ENCODE measurements around the gene RAB27A. TPM values are rescaled to one million over a fixed set of nuclear protein-coding genes. Genes with fewer than 3 reads are reported as not detected.

RAB27A gene
- total and polyA plus RNA-seq, 2 of the 13 experiments (the other 11 are each of a cell fraction or from before 2014, with no cell fraction given): 3.4 to 8.1 TPM

DNA sequence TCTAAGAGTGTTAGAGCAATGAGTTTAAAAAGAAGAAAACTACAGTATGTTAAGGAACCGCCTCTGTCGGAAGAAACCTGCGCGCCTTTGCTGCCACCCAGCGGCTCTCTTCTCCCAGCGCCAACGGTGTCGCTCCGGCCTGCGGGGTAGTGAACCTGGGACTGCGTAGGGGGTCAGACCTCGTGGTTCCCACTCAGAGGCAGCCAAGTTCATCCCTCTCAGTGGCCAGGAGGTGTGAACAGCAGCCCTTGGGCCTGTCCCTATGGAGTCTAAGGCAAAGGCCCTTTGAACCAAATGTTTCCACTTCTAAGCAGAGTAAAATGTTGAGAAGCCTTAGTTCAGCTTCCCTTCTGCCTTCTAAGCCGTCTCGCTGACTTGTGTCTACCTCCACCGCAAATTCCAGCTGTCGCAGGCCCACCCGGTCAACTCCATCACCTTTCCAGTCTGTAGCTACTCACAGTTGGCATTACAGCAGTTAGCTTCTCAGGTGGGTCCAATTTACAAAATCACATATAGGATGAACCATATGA lies 980 bp upstream of the RAB27A start (continued):
- TF ChIP-seq KDM6A (CRISPR knock-in tag; IDR thresholded peaks at IDR 0.05; ENCODE audit: low read depth): no peak
- TF ChIP-seq, protein P1, sequence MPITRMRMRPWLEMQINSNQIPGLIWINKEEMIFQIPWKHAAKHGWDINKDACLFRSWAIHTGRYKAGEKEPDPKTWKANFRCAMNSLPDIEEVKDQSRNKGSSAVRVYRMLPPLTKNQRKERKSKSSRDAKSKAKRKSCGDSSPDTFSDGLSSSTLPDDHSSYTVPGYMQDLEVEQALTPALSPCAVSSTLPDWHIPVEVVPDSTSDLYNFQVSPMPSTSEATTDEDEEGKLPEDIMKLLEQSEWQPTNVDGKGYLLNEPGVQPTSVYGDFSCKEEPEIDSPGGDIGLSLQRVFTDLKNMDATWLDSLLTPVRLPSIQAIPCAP (CRISPR knock-in tag; IDR thresholded peaks at IDR 0.05; ENCODE audit: low read depth): no peak
- no peak for TF ChIP-seq GLI4 (CRISPR knock-in tag; IDR thresholded peaks at IDR 0.05; ENCODE audit: borderline replicate concordance)
- no peak for TF ChIP-seq ZNF674 (CRISPR knock-in tag; IDR thresholded peaks at IDR 0.05; ENCODE audit: low read depth)
- no peak for TF ChIP-seq PAF1 (CRISPR knock-in tag; IDR thresholded peaks at IDR 0.05)
- TF ChIP-seq SIX1 (CRISPR knock-in tag; IDR thresholded peaks at IDR 0.05; ENCODE audit: borderline replicate concordance): no peak
- TF ChIP-seq, protein P2, sequence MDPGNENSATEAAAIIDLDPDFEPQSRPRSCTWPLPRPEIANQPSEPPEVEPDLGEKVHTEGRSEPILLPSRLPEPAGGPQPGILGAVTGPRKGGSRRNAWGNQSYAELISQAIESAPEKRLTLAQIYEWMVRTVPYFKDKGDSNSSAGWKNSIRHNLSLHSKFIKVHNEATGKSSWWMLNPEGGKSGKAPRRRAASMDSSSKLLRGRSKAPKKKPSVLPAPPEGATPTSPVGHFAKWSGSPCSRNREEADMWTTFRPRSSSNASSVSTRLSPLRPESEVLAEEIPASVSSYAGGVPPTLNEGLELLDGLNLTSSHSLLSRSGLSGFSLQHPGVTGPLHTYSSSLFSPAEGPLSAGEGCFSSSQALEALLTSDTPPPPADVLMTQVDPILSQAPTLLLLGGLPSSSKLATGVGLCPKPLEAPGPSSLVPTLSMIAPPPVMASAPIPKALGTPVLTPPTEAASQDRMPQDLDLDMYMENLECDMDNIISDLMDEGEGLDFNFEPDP (CRISPR knock-in tag; conservative IDR thresholded peaks at IDR 0.05): no peak
- peak; percentile 58; the same call in 1 of the 2 replicates for TF ChIP-seq HDAC2 (CRISPR knock-in tag; IDR thresholded peaks at IDR 0.05)
- no peak for TF ChIP-seq ZNF24 (IDR thresholded peaks at IDR 0.05)
- no peak for TF ChIP-seq FOXM1 (CRISPR knock-in tag; IDR thresholded peaks at IDR 0.05)
- TF ChIP-seq ZC3H4 (CRISPR knock-in tag; IDR thresholded peaks at IDR 0.05; ENCODE audit: borderline replicate concordance): no peak
- no peak for TF ChIP-seq ZNF292 (CRISPR knock-in tag; IDR thresholded peaks at IDR 0.05; ENCODE audit: borderline replicate concordance, low read depth)
- TF ChIP-seq ZFP82 (CRISPR knock-in tag; IDR thresholded peaks at IDR 0.05; ENCODE audit: borderline replicate concordance): no peak
- TF ChIP-seq ZNF251 (CRISPR knock-in tag; IDR thresholded peaks at IDR 0.05): no peak
- peak; percentile 72 for TF ChIP-seq XRCC5 (optimal IDR thresholded peaks at IDR 0.05; ENCODE audit: low read length)
- TF ChIP-seq ZNF766 (CRISPR knock-in tag; IDR thresholded peaks at IDR 0.05; ENCODE audit: borderline replicate concordance): no peak
- TF ChIP-seq, protein P3, sequence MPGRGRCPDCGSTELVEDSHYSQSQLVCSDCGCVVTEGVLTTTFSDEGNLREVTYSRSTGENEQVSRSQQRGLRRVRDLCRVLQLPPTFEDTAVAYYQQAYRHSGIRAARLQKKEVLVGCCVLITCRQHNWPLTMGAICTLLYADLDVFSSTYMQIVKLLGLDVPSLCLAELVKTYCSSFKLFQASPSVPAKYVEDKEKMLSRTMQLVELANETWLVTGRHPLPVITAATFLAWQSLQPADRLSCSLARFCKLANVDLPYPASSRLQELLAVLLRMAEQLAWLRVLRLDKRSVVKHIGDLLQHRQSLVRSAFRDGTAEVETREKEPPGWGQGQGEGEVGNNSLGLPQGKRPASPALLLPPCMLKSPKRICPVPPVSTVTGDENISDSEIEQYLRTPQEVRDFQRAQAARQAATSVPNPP (CRISPR knock-in tag; IDR thresholded peaks at IDR 0.05): no peak
- TF ChIP-seq, protein P4, sequence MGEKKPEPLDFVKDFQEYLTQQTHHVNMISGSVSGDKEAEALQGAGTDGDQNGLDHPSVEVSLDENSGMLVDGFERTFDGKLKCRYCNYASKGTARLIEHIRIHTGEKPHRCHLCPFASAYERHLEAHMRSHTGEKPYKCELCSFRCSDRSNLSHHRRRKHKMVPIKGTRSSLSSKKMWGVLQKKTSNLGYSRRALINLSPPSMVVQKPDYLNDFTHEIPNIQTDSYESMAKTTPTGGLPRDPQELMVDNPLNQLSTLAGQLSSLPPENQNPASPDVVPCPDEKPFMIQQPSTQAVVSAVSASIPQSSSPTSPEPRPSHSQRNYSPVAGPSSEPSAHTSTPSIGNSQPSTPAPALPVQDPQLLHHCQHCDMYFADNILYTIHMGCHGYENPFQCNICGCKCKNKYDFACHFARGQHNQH (CRISPR knock-in tag; IDR thresholded peaks at IDR 0.05): 0 out of 2 replicates have a peak, but pooled peaks have one; percentile 26
- 0 out of 2 replicates have a peak, but pooled peaks have one; percentile 30 for TF ChIP-seq GATAD2A (CRISPR knock-in tag; IDR thresholded peaks at IDR 0.05)
- no peak for TF ChIP-seq ZNF75D (CRISPR knock-in tag; IDR thresholded peaks at IDR 0.05; ENCODE audit: borderline replicate concordance)
- no peak for TF ChIP-seq ZNF713 (CRISPR knock-in tag; IDR thresholded peaks at IDR 0.05)
- no peak for TF ChIP-seq NCOR1 (IDR thresholded peaks at IDR 0.05; ENCODE audit: borderline replicate concordance, low read length)
- TF ChIP-seq KMT2A (CRISPR knock-in tag; IDR thresholded peaks at IDR 0.05): 0 out of 2 replicates have a peak, but pooled peaks have one; percentile 11
- no peak for TF ChIP-seq TCF7L2 (IDR thresholded peaks at IDR 0.05; ENCODE audit: low read depth, low read length)
- TF ChIP-seq ATF1 (CRISPR knock-in tag; IDR thresholded peaks at IDR 0.05): no peak
- TF ChIP-seq HDAC1 (CRISPR knock-in tag; IDR thresholded peaks at IDR 0.05): 0 out of 2 replicates have a peak, but pooled peaks have one; percentile 29
- no peak for TF ChIP-seq CENPT (CRISPR knock-in tag; IDR thresholded peaks at IDR 0.05; ENCODE audit: low read depth)
